GM23338 (cell line): ENCODE results near the gene GAD1. TPM values are rescaled to one million over a fixed set of nuclear protein-coding genes. Genes with fewer than 3 reads are reported as not detected.

Experiments
- ATAC-seq: fragments of 200-7000 bp; cut with Tn5 transposase; 3 replicates; pipeline ENCODE4 v1.9.1; 2020
- DNase-seq: peaks from one replicate; pipeline ENCODE4 v3.0.0-alpha.2; 2015; ENCODE audit warnings: low spot score
- H2AFZ ChIP-seq: fragments of 200-600 bp; sonication (generic); 2 replicates; pipeline ENCODE4 v1.8.0; 2016; ENCODE audit warnings: antibody characterized with exemption, mild to moderate bottlenecking, moderate library complexity
- H3F3A ChIP-seq: fragments of 200-600 bp; sonication (generic); replicated peaks from 2 replicates; pipeline ENCODE4 v1.8.0; 2017; ENCODE audit warnings: antibody characterized with exemption, mixed run types, low read depth
- H3K27ac ChIP-seq: fragments of 200-600 bp; sonication (generic); 2 replicates; pipeline ENCODE4 v1.6.1; 2016; ENCODE audit warnings: low read depth
- H3K27me3 ChIP-seq: fragments of 200-600 bp; sonication (generic); 2 replicates; pipeline ENCODE4 v1.8.0; 2016; ENCODE audit warnings: mild to moderate bottlenecking, mixed run types, moderate library complexity; ENCODE audit not compliant: insufficient read depth
- H3K36me3 ChIP-seq: fragments of 200-600 bp; sonication (generic); 2 replicates; pipeline ENCODE4 v1.8.0; 2016; ENCODE audit warnings: mild to moderate bottlenecking; ENCODE audit not compliant: insufficient read depth
- H3K4me1 ChIP-seq: fragments of 200-600 bp; sonication (generic); 2 replicates; pipeline ENCODE4 v1.8.0; 2016; ENCODE audit warnings: mild to moderate bottlenecking, moderate library complexity; ENCODE audit not compliant: insufficient read depth
- H3K4me2 ChIP-seq: fragments of 200-600 bp; sonication (generic); 2 replicates; pipeline ENCODE4 v1.7.1; 2017; ENCODE audit warnings: mixed run types
- H3K4me3 ChIP-seq: fragments of 200-600 bp; sonication (generic); 2 replicates; pipeline ENCODE4 v1.6.1; 2016; ENCODE audit warnings: mixed run types
- H3K79me2 ChIP-seq: fragments of 200-600 bp; sonication (generic); replicated peaks from 2 replicates; pipeline ENCODE4 v1.8.0; 2017; ENCODE audit warnings: mild to moderate bottlenecking; ENCODE audit not compliant: insufficient read depth
- H3K9me2 ChIP-seq: fragments of 200-600 bp; sonication (generic); 2 replicates; pipeline ENCODE4 v1.8.0; 2017; ENCODE audit not compliant: insufficient read depth
- H4K20me1 ChIP-seq: fragments of 200-600 bp; sonication (generic); replicated peaks from 2 replicates; pipeline ENCODE4 v1.8.0; 2017; ENCODE audit warnings: mild to moderate bottlenecking; ENCODE audit not compliant: insufficient read depth
- H3K27ac Mint-ChIP-seq: 2 replicates; pipeline ENCODE4 v1.8.0; 2020; ENCODE audit warnings: inconsistent platforms, mild to moderate bottlenecking, moderate library complexity, mixed read lengths
- H3K27me3 Mint-ChIP-seq: 3 replicates; pipeline ENCODE4 v1.8.0; 2022; ENCODE audit warnings: low read depth, mild to moderate bottlenecking, moderate library complexity, mixed read lengths, inconsistent platforms; ENCODE audit not compliant: insufficient read depth, poor library complexity
- H3K36me3 Mint-ChIP-seq: 3 replicates; pipeline ENCODE4 v1.8.0; 2021; ENCODE audit warnings: low read depth, mild to moderate bottlenecking, inconsistent platforms, moderate library complexity, mixed read lengths
- H3K4me1 Mint-ChIP-seq: 3 replicates; pipeline ENCODE4 v1.8.0; 2020; ENCODE audit warnings: mild to moderate bottlenecking, inconsistent platforms, mixed read lengths
- H3K4me3 Mint-ChIP-seq: 3 replicates; pipeline ENCODE4 v1.8.0; 2021; ENCODE audit warnings: moderate library complexity, mild to moderate bottlenecking, inconsistent platforms, mixed read lengths
- H3K9me3 Mint-ChIP-seq: 3 replicates; pipeline ENCODE4 v1.8.0; 2020; ENCODE audit warnings: moderate library complexity, mild to moderate bottlenecking, inconsistent platforms, mixed read lengths
- CREB1 ChIP-seq: fragments of 250-450 bp; sonication (Bioruptor Pico); IDR thresholded peaks from 2 replicates; pipeline ENCODE4 v1.5.0; 2020; ENCODE audit warnings: low read depth, mild to moderate bottlenecking, moderate library complexity
- ETS1 ChIP-seq: IDR thresholded peaks from 2 replicates; pipeline ENCODE4 v1.6.1; 2016; ENCODE audit warnings: antibody characterized with exemption
- EZH2 ChIP-seq: fragments of 200-600 bp; sonication (generic); IDR thresholded peaks from one replicate; pipeline ENCODE4 v1.8.0; 2017; ENCODE audit warnings: antibody characterized with exemption, mild to moderate bottlenecking, low read depth; ENCODE audit not compliant: unreplicated experiment
- EZH2phosphoT487 ChIP-seq: fragments of 200-600 bp; sonication (generic); IDR thresholded peaks from one replicate; pipeline ENCODE4 v1.8.1; 2018; ENCODE audit warnings: antibody characterized with exemption; ENCODE audit not compliant: unreplicated experiment
- JUNB ChIP-seq: IDR thresholded peaks from one replicate; pipeline ENCODE4 v1.6.1; 2016; ENCODE audit warnings: antibody characterized with exemption; ENCODE audit not compliant: unreplicated experiment
- STAT1 ChIP-seq: IDR thresholded peaks from one replicate; pipeline ENCODE4 v1.6.1; 2016; ENCODE audit warnings: antibody characterized with exemption; ENCODE audit not compliant: unreplicated experiment
- ZNF462 ChIP-seq: fragments of 250-450 bp; sonication (Bioruptor Pico); IDR thresholded peaks from 2 replicates; pipeline ENCODE4 v1.5.0; 2020; ENCODE audit warnings: mild to moderate bottlenecking, moderate library complexity
- long read RNA-seq: library from polyadenylated mRNA; unstranded; transcript quantifications from one replicate; pipeline ENCODE4 v2.0.0, GENCODE V29; 2020; ENCODE audit not compliant: unreplicated experiment
- polyA plus RNA-seq: library from polyadenylated mRNA; unstranded; fragments of >200 nt; fragmentation: Nextera tagmentation; extraction: Ambion mirVana; gene quantifications from 2 replicates; pipeline ENCODE4 v1.2.1, GENCODE V29; 2016
- total RNA-seq: library from RNA; depleted of rRNA; stranded (reverse); fragments of >200 nt; shearing (Covaris generic); gene quantifications from 2 replicates; pipeline ENCODE4 v1.2.3, GENCODE V29; 2014; rRNA removed

Gene GAD1
- total RNA-seq = 0.17 and 0.47 TPM in 2 replicates
- 0.34 TPM in 1 of 2 replicates, not detected in the other for polyA plus RNA-seq
- long read RNA-seq = 0 reads

- peak within 1 kb of the TSS; percentile 83 for H2AFZ ChIP-seq
- Mint-ChIP-seq H3K27ac (no peak within 1 kb of the TSS), H3K4me1 (peaks cover 64% of the 10 kb centered on the region), H3K9me3 (peaks cover 3% of the 10 kb centered on the region; the same call in 1 of the 3 replicates), H3K36me3 (no peaks in the 10 kb centered on the region; the same call in 2 of the 3 replicates), H3K4me3 (peak within 1 kb of the TSS; percentile 77), H3K27me3 (peaks cover 92% of the 10 kb centered on the region)
- H3K4me2 ChIP-seq = peak within 1 kb of the TSS; percentile 97
- H3K79me2 ChIP-seq = no peaks in the 10 kb centered on the region
- H3K4me1 ChIP-seq = peaks cover 60% of the 10 kb centered on the region
- ATAC-seq = peak; percentile 7
- peak within 1 kb of the TSS; percentile 63 for H3K4me3 ChIP-seq
- DNase-seq = peak; percentile 78
- peaks cover 15% of the 10 kb centered on the region for H3F3A ChIP-seq
- H3K27ac ChIP-seq = no peak within 1 kb of the TSS
- H3K36me3 ChIP-seq = no peaks in the 10 kb centered on the region
- H3K27me3 ChIP-seq = peaks cover 88% of the 10 kb centered on the region
- no peaks in the 10 kb centered on the region for H3K9me2 ChIP-seq
- TF ChIP-seq ZNF462 (CRISPR knock-in tag) = no peak
- no peak for TF ChIP-seq STAT1
- TF ChIP-seq ETS1 = no peak
- TF ChIP-seq JUNB = no peak
- TF ChIP-seq EZH2 = peak; percentile 73
- TF ChIP-seq EZH2phosphoT487 = peak; percentile 72
- TF ChIP-seq CREB1 (CRISPR knock-in tag) = no peak
- peaks cover 10% of the 10 kb centered on the region; the same call in 1 of the 2 replicates for H4K20me1 ChIP-seq
Observed at GRCh38 chr2:170816504-170817092, at the start of gene GAD1. TSS of gene GAD1 (plus strand) at chr2:170816887. CDS start at chr2:170818592, 1,705 bp downstream.
